ENCODE data around the gene SLC48A1. TPM values are rescaled to one million over a fixed set of nuclear protein-coding genes. Genes with fewer than 3 reads are reported as not detected.

The SLC48A1 gene
- polyA plus RNA-seq, 3 donors: 9.4 to 19.6 (median 15.8) TPM

DNA sequence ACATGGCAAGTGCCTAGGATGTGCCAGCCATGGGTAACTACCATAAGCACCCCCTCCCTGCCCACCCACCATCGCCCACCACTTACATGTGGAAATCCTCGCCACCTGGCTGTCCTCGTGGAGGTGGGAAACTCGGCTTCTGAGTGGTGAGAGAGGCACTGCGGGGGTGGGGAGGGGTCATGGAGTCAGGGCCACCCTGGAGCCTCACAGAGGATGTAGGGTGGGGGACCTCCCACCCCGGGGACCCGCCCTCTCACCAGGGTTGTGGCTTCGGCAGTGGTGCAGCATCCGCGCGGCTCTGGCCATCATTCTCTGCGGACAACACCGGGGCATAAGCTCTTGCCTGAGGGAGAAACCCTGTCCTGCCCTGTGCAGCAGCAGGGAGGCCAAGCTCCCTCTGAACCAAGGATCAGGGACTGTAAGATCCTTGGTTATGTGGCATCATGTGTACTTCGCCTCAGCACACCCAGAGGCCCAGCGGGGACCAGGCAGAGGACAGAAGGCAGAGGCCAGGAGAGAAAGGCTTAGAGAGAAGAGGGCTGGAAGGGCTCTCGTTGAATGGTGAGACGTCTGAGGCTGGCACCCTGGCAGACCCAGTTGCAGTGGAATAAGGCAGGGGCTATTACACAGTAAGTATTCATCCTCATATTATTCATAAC lies 35.0 kb upstream of the SLC48A1 start:
- no peaks in the 10 kb centered on the region for H3K27me3 ChIP-seq (ENCODE audit: control insufficient read depth in 2 of 2, insufficient read depth in 2 of 2, low read length in 2 of 2)
- H3K9me3 ChIP-seq (replicated peaks in 1 of 2; ENCODE audit: control insufficient read depth in 1 of 2, insufficient read depth in 1 of 2, low read length in 2 of 2): no peaks in the 10 kb centered on the region
- peak overlapping the region in 1 of 7 donors; percentile 52 for H3K27ac Mint-ChIP-seq
- H3K4me1 ChIP-seq (ENCODE audit: control insufficient read depth in 1 of 2, insufficient read depth in 2 of 2, low read length in 2 of 2): peaks cover 30 to 42% of the 10 kb centered on the region in 2 donors
- no peak overlapping the region for H3K4me2 ChIP-seq (replicated peaks; ENCODE audit: extremely low read depth, low read length, poor library complexity, severe bottlenecking)
- H3K36me3 Mint-ChIP-seq: peaks cover 0 to 2% of the 10 kb centered on the region in 2 donors
- no peaks in the 10 kb centered on the region for H3K36me3 ChIP-seq (replicated peaks in 1 of 2; ENCODE audit: control insufficient read depth in 1 of 2, insufficient read depth in 2 of 2, low read length in 2 of 2)
- no peaks in the 10 kb centered on the region for H4K20me1 ChIP-seq (ENCODE audit: insufficient read depth, low read length)
- H3K4me1 Mint-ChIP-seq: peaks cover 48% of the 10 kb centered on the region
- peaks cover 0 to 1% (median 0%) of the 10 kb centered on the region in 7 donors for H3K9me3 Mint-ChIP-seq
- no peaks in the 10 kb centered on the region for H3K79me2 ChIP-seq (ENCODE audit: insufficient read depth, low read length)
- TF ChIP-seq, protein P1, sequence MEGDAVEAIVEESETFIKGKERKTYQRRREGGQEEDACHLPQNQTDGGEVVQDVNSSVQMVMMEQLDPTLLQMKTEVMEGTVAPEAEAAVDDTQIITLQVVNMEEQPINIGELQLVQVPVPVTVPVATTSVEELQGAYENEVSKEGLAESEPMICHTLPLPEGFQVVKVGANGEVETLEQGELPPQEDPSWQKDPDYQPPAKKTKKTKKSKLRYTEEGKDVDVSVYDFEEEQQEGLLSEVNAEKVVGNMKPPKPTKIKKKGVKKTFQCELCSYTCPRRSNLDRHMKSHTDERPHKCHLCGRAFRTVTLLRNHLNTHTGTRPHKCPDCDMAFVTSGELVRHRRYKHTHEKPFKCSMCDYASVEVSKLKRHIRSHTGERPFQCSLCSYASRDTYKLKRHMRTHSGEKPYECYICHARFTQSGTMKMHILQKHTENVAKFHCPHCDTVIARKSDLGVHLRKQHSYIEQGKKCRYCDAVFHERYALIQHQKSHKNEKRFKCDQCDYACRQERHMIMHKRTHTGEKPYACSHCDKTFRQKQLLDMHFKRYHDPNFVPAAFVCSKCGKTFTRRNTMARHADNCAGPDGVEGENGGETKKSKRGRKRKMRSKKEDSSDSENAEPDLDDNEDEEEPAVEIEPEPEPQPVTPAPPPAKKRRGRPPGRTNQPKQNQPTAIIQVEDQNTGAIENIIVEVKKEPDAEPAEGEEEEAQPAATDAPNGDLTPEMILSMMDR (IDR thresholded peaks at IDR 0.05): no peak
- peaks cover 6 to 11% (median 7%) of the 10 kb centered on the region in 3 donors for H3K27me3 Mint-ChIP-seq (ENCODE audit: low read depth in 3 of 3)
- WGBS (ENCODE audit: insufficient coverage): 96% methylated on average over 12 of the region's 17 CpGs
- H3K27ac ChIP-seq (ENCODE audit: low read depth in 1 of 2, low read length in 2 of 2): no peak overlapping the region
- no peak overlapping the region for H2AFZ ChIP-seq (ENCODE audit: insufficient read depth, low read depth, low read length, poor library complexity, severe bottlenecking)
- intact Hi-C loops (cut with micrococcal nuclease): no loop called here
- H3K4me3 ChIP-seq (replicated peaks in 1 of 3; ENCODE audit: low read depth in 2 of 3, low read length in 3 of 3): no peak overlapping the region
- H3K9ac ChIP-seq (ENCODE audit: insufficient read depth, low read length, poor library complexity, severe bottlenecking): no peak overlapping the region
- no peak overlapping the region for H3K4me3 Mint-ChIP-seq
- DNase-seq: no peak

DNA sequence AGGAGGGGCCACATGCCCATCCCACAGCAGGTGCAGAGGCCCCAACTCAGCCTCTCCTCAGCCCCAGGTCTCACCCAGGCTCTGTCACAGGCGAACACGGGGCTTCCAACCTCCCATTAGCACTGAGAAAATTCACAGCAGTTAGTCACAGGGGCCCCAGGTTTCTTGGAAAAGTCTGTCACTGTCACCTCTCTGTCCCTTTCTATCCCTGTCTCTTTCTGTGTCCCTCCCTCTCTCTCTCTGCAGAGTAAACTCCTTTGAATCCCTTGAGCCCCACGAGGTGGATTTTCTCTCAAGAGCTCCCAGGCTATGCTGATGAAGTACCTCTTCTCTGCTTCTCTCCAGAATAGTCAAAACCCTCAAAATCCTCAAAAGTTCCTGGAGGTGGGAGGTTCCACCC lies 33.7 kb upstream of the SLC48A1 start:
- TF ChIP-seq, protein P1 (IDR thresholded peaks at IDR 0.05): no peak
- Mint-ChIP-seq H3K27ac (no peak overlapping the region), H3K4me1 (peaks cover 48% of the 10 kb centered on the region), H3K9me3 (peaks cover 0 to 1% (median 0%) of the 10 kb centered on the region in 7 donors), H3K27me3 (ENCODE audit: low read depth in 3 of 3) (peaks cover 11 to 18% (median 14%) of the 10 kb centered on the region in 3 donors), H3K4me3 (peak overlapping the region in 1 of 2 donors; percentile 39), H3K36me3 (peaks cover 0 to 2% of the 10 kb centered on the region in 2 donors)
- DNase-seq: no peak
- no peak overlapping the region for H3K27ac ChIP-seq (ENCODE audit: low read depth in 1 of 2, low read length in 2 of 2)
- H3K9ac ChIP-seq (ENCODE audit: insufficient read depth, low read length, poor library complexity, severe bottlenecking): no peak overlapping the region
- intact Hi-C loops (cut with micrococcal nuclease): no loop called here
- no peaks in the 10 kb centered on the region for H3K27me3 ChIP-seq (ENCODE audit: control insufficient read depth in 2 of 2, insufficient read depth in 2 of 2, low read length in 2 of 2)
- H2AFZ ChIP-seq (ENCODE audit: insufficient read depth, low read depth, low read length, poor library complexity, severe bottlenecking): no peak overlapping the region
- peaks cover 30 to 41% of the 10 kb centered on the region in 2 donors for H3K4me1 ChIP-seq (ENCODE audit: control insufficient read depth in 1 of 2, insufficient read depth in 2 of 2, low read length in 2 of 2)
- no peaks in the 10 kb centered on the region for H3K9me3 ChIP-seq (replicated peaks in 1 of 2; ENCODE audit: control insufficient read depth in 1 of 2, insufficient read depth in 1 of 2, low read length in 2 of 2)
- no peaks in the 10 kb centered on the region for H4K20me1 ChIP-seq (ENCODE audit: insufficient read depth, low read length)
- WGBS (ENCODE audit: insufficient coverage): 94% methylated on average over 2 of the region's 3 CpGs
- no peaks in the 10 kb centered on the region for H3K36me3 ChIP-seq (replicated peaks in 1 of 2; ENCODE audit: control insufficient read depth in 1 of 2, insufficient read depth in 2 of 2, low read length in 2 of 2)
- H3K79me2 ChIP-seq (ENCODE audit: insufficient read depth, low read length): no peaks in the 10 kb centered on the region
- H3K4me2 ChIP-seq (replicated peaks; ENCODE audit: extremely low read depth, low read length, poor library complexity, severe bottlenecking): no peak overlapping the region
- H3K4me3 ChIP-seq (replicated peaks in 1 of 3; ENCODE audit: low read depth in 2 of 3, low read length in 3 of 3): no peak overlapping the region

All from CD14-positive monocyte (primary cell).